ENCODE measurements around the gene CHST11.
A peak's percentile ranks its signal among the peaks of the same experiment; 100 is the strongest.

CHST11 gene

GRCh38 chr12:104736307-104736706, 279.6 kb downstream of the CHST11 start:
- peak; percentile 88 for DNase-seq (ENCODE audit: low read depth, low spot score)
- H3K4me3 ChIP-seq (ENCODE audit: low read depth, low read length), result no peak overlapping the region
- no peak for TF ChIP-seq CTCF (IDR thresholded peaks at IDR 0.05; ENCODE audit: low read depth, low read length)
- in situ Hi-C loops (cut with HindIII; ENCODE audit: low sequenced_read_pairs), result no loop called here

- DNase-seq (ENCODE audit: low read depth, low spot score), result no peak
- no peak for TF ChIP-seq CTCF (IDR thresholded peaks at IDR 0.05; ENCODE audit: low read depth, low read length)
- no peak overlapping the region for H3K4me3 ChIP-seq (ENCODE audit: low read depth, low read length)
- in situ Hi-C loops (cut with HindIII; ENCODE audit: low sequenced_read_pairs), result no loop called here
These were observed 280.4 kb downstream of the CHST11 start for GRCh38 chr12:104737113-104737512.

DNA sequence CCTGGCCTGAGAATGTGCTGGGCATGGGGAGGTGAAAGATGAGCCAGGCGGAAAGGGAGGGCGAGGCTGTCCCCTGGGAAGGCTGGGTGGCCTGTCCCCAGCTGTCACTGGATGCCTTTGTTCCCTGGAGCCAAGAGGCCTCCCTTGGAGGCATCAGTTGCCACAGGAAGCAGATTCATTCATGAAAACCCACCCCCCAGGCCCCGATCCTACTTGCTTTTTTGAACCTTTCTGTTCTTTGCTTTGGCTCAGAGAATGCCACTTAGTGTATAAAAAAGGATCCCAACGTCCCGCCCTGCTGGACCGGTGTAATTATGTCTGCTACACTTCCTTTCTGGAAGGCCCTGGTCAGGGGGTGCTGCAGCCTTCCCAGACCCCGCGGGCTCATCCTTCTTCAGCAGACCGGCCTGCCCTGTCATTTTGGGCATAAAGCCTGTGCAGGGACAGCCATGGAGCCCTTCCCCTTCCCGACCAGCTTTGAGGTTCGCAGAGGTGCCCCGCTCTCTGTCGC, 281.1 kb downstream of the CHST11 start:
- TF ChIP-seq CTCF (IDR thresholded peaks at IDR 0.05; ENCODE audit: low read depth, low read length), result no peak
- no peak overlapping the region for H3K4me3 ChIP-seq (ENCODE audit: low read depth, low read length)
- no peak for DNase-seq (ENCODE audit: low read depth, low spot score)
- in situ Hi-C loops (cut with HindIII; ENCODE audit: low sequenced_read_pairs), result no loop called here

DNA sequence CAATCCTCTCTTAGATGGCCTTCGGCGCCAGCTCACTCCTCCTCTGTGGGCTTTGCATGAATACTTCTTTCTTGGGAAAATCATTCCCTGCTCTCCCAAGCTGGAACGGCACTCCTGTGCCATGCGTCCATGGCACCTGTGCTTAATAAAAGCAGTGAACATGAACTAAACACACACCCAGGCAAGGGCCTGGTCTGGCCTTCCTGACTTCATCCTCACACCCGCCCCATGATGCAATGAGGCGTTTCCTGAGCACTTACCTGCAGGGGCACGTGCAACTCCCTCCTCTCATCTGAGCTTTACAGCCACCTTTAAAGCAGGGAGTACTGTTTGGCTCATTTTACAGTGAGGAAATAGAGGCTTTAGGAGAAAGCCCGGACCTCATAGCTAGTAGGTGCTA, 281.6 kb downstream of the CHST11 start:
- no peak overlapping the region for H3K4me3 ChIP-seq (ENCODE audit: low read depth, low read length)
- in situ Hi-C loops (cut with HindIII; ENCODE audit: low sequenced_read_pairs), result no loop called here
- no peak for DNase-seq (ENCODE audit: low read depth, low spot score)
- no peak for TF ChIP-seq CTCF (IDR thresholded peaks at IDR 0.05; ENCODE audit: low read depth, low read length)

DNA sequence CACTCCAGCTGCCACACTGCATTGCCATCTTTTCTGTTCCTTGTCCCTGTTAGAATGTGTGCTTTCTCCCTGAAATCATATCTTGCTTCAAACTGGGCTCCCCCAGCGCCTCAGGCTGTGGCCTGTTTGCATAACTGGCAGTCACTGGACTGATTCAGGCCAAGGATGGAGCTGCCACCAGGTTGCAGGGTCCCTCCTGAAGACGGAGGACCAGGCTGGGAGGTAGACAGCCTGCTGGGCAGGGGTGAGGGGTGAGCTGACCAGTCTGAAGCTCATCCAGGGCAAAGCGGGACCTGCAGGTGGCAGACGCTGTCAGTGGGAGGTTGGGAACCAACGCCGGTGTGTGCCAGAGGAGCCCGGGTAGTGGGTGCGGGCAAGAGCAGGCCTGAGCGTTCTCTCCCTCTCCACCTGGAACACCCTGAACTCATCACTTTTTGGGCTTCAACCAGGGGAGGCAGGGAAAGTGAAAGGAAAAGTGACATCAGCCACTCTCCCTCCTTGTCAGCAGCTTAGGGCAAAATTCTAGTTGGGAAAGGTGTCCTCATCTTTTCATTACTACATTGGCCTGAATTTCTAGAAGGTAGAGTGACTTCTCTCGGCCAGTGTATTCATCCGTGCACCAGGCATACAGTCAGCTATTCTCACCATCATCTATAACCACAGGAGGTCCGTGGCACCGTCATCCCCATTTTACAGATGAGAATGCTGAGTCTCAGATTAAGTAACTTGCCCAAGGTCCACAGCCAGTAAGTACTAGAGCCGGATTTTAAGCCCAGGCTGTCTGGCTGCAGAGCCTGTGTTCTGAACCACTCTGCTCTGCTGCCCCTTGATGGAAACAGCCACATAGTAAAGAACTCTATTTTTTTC, 282.3 kb downstream of the CHST11 start:
- TF ChIP-seq CTCF (IDR thresholded peaks at IDR 0.05; ENCODE audit: low read depth, low read length), result no peak
- no peak overlapping the region for H3K4me3 ChIP-seq (ENCODE audit: low read depth, low read length)
- DNase-seq (ENCODE audit: low read depth, low spot score), result no peak
- in situ Hi-C loops (cut with HindIII; ENCODE audit: low sequenced_read_pairs), result no loop called here

GRCh38 chr12:104740668-104741067, 283.9 kb downstream of the CHST11 start:
- DNase-seq (ENCODE audit: low read depth, low spot score), result no peak
- in situ Hi-C loops (cut with HindIII; ENCODE audit: low sequenced_read_pairs), result no loop called here
- TF ChIP-seq CTCF (IDR thresholded peaks at IDR 0.05; ENCODE audit: low read depth, low read length), result no peak
- no peak overlapping the region for H3K4me3 ChIP-seq (ENCODE audit: low read depth, low read length)

Data from astrocyte of the spinal cord (primary cell).